Neural progenitor cell (in vitro differentiated cells): ENCODE results near the gene TINAGL1.

Experiments
- CTCF ChIP-seq: fragments of 200-600 bp; sonication (generic); IDR thresholded peaks from 2 replicates; pipeline ENCODE4 v1.5.1; 2017; ENCODE audit warnings: antibody characterized with exemption, mild to moderate bottlenecking
- EZH2phosphoT487 ChIP-seq: fragments of 200-600 bp; sonication (generic); IDR thresholded peaks from 2 replicates; pipeline ENCODE4 v1.6.1; 2017; ENCODE audit warnings: antibody characterized with exemption

DNA sequence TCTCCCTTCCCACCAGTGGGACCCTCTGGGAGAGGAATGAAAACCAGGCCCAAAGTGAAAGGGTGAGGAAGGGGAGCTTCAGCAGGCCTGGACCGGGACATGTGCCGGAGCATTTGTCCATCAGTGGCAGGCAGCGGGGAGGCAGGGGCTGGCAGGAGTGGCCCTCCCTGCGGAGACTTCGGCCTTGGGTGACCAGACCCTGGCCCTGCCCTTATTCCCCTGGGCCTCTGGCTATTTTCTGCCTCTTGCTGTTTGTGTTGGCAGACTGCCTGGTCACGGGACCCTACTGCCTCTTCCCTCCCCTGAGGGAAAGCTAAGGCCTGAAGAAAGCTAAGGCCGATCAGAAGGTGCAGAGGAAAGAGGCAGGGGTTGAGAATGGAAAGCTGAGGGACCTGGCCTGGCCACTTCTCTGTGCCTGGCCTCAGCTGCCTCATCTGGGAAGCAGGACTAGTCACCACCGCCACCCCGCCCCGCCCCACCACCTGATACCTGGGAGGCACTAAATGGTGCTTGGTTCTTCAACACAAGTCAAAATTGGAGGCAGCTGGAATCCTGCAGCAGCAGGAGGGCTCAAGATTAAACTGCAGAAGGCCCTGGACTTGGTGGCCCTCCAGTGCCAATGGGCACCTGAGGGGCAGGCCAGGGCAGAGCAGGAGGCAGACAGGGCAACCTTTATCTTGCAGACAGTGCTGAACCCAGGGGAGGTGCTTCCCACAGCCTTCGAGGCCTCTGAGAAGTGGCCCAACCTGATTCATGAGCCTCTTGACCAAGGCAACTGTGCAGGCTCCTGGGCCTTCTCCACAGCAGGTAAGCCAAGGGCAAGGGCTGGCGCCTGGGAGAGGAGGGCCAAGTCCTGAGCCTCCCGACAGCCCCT lies 7.9 kb downstream of the TINAGL1 start:
- TF ChIP-seq CTCF (no peak), EZH2phosphoT487 (no peak)
